ENCODE data around the gene XRCC3. TPM values are rescaled to one million over a fixed set of nuclear protein-coding genes. Genes with fewer than 3 reads are reported as not detected.

Gene XRCC3
- 10.1 and 11.7 TPM in 2 replicates for polyA plus RNA-seq (2013)

GRCh38 chr14:103715052-103716000 is at the start of gene XRCC3, which contains the start of gene ZFYVE21:
XRCC3 (minus strand) TSS chr14:103715451; CDS start chr14:103711087, 4,364 bp downstream.
ZFYVE21 (plus strand) TSS chr14:103715810; CDS start chr14:103715842, 32 bp downstream.
- no CpG with 5 or more reads among the region's 121 CpGs for WGBS (ENCODE audit: extremely low coverage, insufficient coverage, insufficient read length)
- H3K14ac ChIP-seq (ENCODE audit: low read length): peak within 1 kb of the TSS; percentile 85

GRCh38 chr14:103763730-103764488 is 48.7 kb upstream of the XRCC3 start:
- Histone ChIP-seq H2AK5ac (ENCODE audit: low read length) (no peak overlapping the region), H4K8ac (ENCODE audit: low read depth, low read length) (no peak overlapping the region), H3K4me3 (ENCODE audit: low read depth, low read length) (no peak overlapping the region), H3K79me1 (ENCODE audit: low read length) (no peaks in the 10 kb centered on the region), H3K79me2 (ENCODE audit: control insufficient read depth, insufficient read depth, low read length, poor library complexity) (no peaks in the 10 kb centered on the region), H3K4me2 (ENCODE audit: low read length) (no peak overlapping the region), H3K23ac (ENCODE audit: low read length) (no peak overlapping the region), H2BK5ac (ENCODE audit: low read depth, low read length, poor library complexity) (no peak overlapping the region), H3K18ac (ENCODE audit: low read length) (no peak overlapping the region), H3K27ac (ENCODE audit: low read depth, low read length) (no peak overlapping the region), H3K27me3 (ENCODE audit: insufficient read depth, low read length) (no peaks in the 10 kb centered on the region), H4K91ac (ENCODE audit: low read depth, low read length) (no peak overlapping the region), H2AFZ (ENCODE audit: insufficient read depth, low read length, poor library complexity) (no peak overlapping the region), H3K4ac (ENCODE audit: low read depth, low read length) (no peak overlapping the region), H2BK120ac (ENCODE audit: insufficient read depth, low read length, poor library complexity) (no peak overlapping the region), H4K12ac (ENCODE audit: low read depth, low read length) (no peak overlapping the region), H3K9ac (ENCODE audit: low read length) (no peak overlapping the region), H3K36me3 (ENCODE audit: control insufficient read depth in 1 of 2, insufficient read depth in 2 of 2, low read length in 2 of 2) (no peaks in the 10 kb centered on the region), H2BK12ac (ENCODE audit: low read length) (no peak overlapping the region), H3K4me1 (ENCODE audit: control insufficient read depth in 1 of 2, insufficient read depth in 2 of 2, low read length in 2 of 2) (no peaks in the 10 kb centered on the region), H3K14ac (ENCODE audit: low read length) (no peak overlapping the region), H3K9me3 (ENCODE audit: insufficient read depth, low read depth, low read length) (peaks cover 2% of the 10 kb centered on the region)
- DNase-seq: no peak
- no CpG with 5 or more reads among the region's 5 CpGs for WGBS (ENCODE audit: extremely low coverage, insufficient coverage, insufficient read length)

More at GRCh38 chr14:103715052-103716000, at the start of gene XRCC3, which contains the start of gene ZFYVE21:
- Histone ChIP-seq H3K9ac (ENCODE audit: low read length) (peak within 1 kb of the TSS; percentile 80), H3K4me3 (ENCODE audit: low read depth, low read length) (peak within 1 kb of the TSS; percentile 97), H4K12ac (ENCODE audit: low read depth, low read length) (peak within 1 kb of the TSS; percentile 87), H3K4me1 (ENCODE audit: control insufficient read depth in 1 of 2, insufficient read depth in 2 of 2, low read length in 2 of 2) (peaks cover 7 to 18% of the 10 kb centered on the region in 2 experiments), H3K27me3 (ENCODE audit: insufficient read depth, low read length) (no peaks in the 10 kb centered on the region), H3K23ac (ENCODE audit: low read length) (no peak within 1 kb of the TSS), H4K91ac (ENCODE audit: low read depth, low read length) (peak within 1 kb of the TSS; percentile 85), H3K36me3 (ENCODE audit: control insufficient read depth in 1 of 2, insufficient read depth in 2 of 2, low read length in 2 of 2) (peaks cover 5 to 7% of the 10 kb centered on the region in 2 experiments), H2AFZ (ENCODE audit: insufficient read depth, low read length, poor library complexity) (peak within 1 kb of the TSS; percentile 84), H3K9me3 (ENCODE audit: insufficient read depth, low read depth, low read length) (no peaks in the 10 kb centered on the region), H3K18ac (ENCODE audit: low read length) (peak within 1 kb of the TSS; percentile 78), H3K4ac (ENCODE audit: low read depth, low read length) (peak within 1 kb of the TSS; percentile 73), H2BK5ac (ENCODE audit: low read depth, low read length, poor library complexity) (peak within 1 kb of the TSS; percentile 67), H2AK5ac (ENCODE audit: low read length) (peak within 1 kb of the TSS; percentile 65), H3K79me1 (ENCODE audit: low read length) (peaks cover 5% of the 10 kb centered on the region), H2BK12ac (ENCODE audit: low read length) (no peak within 1 kb of the TSS), H3K79me2 (ENCODE audit: control insufficient read depth, insufficient read depth, low read length, poor library complexity) (peaks cover 14% of the 10 kb centered on the region), H3K27ac (ENCODE audit: low read depth, low read length) (peak within 1 kb of the TSS; percentile 15), H3K4me2 (ENCODE audit: low read length) (peak within 1 kb of the TSS; percentile 92), H2BK120ac (ENCODE audit: insufficient read depth, low read length, poor library complexity) (peak within 1 kb of the TSS; percentile 75), H4K8ac (ENCODE audit: low read depth, low read length) (peak within 1 kb of the TSS; percentile 83)
- peak; percentile 100 for DNase-seq

DNA sequence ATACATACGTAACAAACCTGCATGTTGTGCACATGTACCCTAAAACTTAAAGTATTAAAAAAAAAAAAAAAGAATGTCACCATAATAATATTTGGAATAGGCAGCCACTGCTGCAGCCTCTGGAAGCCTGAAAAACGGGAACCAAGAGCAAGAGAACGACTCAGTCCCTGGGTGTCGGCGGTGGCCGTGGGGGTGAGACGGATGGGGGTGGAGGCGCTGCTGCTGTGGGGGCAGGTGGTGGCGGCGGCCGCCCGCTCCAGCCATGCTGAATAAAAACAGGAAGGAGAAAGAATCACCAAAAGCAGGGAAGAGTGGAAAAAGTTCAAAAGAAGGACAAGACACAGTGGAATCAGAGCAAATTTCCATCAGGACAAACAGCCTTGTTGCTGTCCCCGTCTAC is 47.3 kb upstream of the XRCC3 start:
- H3K23ac ChIP-seq (ENCODE audit: low read length): no peak overlapping the region
- H2AK5ac ChIP-seq (ENCODE audit: low read length): no peak overlapping the region

DNA sequence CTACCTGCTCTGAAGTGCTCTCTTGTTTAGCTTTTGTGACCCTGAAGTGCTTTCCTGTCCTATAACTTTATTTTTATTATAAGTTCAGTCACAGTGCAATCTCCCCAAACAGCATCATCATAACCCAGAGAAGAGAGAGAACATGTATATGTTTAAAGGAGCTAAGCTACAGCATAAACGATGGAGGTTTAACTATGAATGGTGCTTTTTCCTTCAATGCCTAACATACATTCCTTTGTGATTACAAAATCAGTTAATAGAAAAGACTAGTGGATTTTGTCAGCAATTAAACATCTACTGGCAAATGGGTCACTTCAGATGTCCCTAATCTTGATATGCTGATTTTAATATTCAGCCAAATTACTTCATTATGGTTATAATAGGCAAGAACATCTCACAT is 46.8 kb upstream of the XRCC3 start:
- Histone ChIP-seq H2BK12ac (ENCODE audit: low read length) (no peak overlapping the region), H3K9ac (ENCODE audit: low read length) (no peak overlapping the region), H3K79me1 (ENCODE audit: low read length) (no peaks in the 10 kb centered on the region), H4K8ac (ENCODE audit: low read depth, low read length) (no peak overlapping the region), H3K23ac (ENCODE audit: low read length) (no peak overlapping the region), H2AK5ac (ENCODE audit: low read length) (no peak overlapping the region), H3K9me3 (ENCODE audit: insufficient read depth, low read depth, low read length) (peaks cover 2% of the 10 kb centered on the region), H3K4me2 (ENCODE audit: low read length) (no peak overlapping the region), H2AFZ (ENCODE audit: insufficient read depth, low read length, poor library complexity) (no peak overlapping the region), H3K79me2 (ENCODE audit: control insufficient read depth, insufficient read depth, low read length, poor library complexity) (no peaks in the 10 kb centered on the region), H3K18ac (ENCODE audit: low read length) (no peak overlapping the region), H4K91ac (ENCODE audit: low read depth, low read length) (no peak overlapping the region), H3K14ac (ENCODE audit: low read length) (no peak overlapping the region), H3K4me3 (ENCODE audit: low read depth, low read length) (no peak overlapping the region), H3K36me3 (ENCODE audit: control insufficient read depth in 1 of 2, insufficient read depth in 2 of 2, low read length in 2 of 2) (no peaks in the 10 kb centered on the region), H3K27ac (ENCODE audit: low read depth, low read length) (no peak overlapping the region), H2BK120ac (ENCODE audit: insufficient read depth, low read length, poor library complexity) (no peak overlapping the region), H3K4me1 (ENCODE audit: control insufficient read depth in 1 of 2, insufficient read depth in 2 of 2, low read length in 2 of 2) (no peaks in the 10 kb centered on the region), H3K4ac (ENCODE audit: low read depth, low read length) (no peak overlapping the region), H4K12ac (ENCODE audit: low read depth, low read length) (no peak overlapping the region), H3K27me3 (ENCODE audit: insufficient read depth, low read length) (no peaks in the 10 kb centered on the region), H2BK5ac (ENCODE audit: low read depth, low read length, poor library complexity) (no peak overlapping the region)
- no CpG with 5 or more reads among the region's 1 CpG for WGBS (ENCODE audit: extremely low coverage, insufficient coverage, insufficient read length)
- DNase-seq: no peak

More for the DNA sequence above, 47.3 kb upstream of the XRCC3 start:
- H3K4me2 ChIP-seq (ENCODE audit: low read length): no peak overlapping the region
- peaks cover 2% of the 10 kb centered on the region for H3K9me3 ChIP-seq (ENCODE audit: insufficient read depth, low read depth, low read length)
- no peak for DNase-seq
- H3K4ac ChIP-seq (ENCODE audit: low read depth, low read length): no peak overlapping the region
- no peak overlapping the region for H3K18ac ChIP-seq (ENCODE audit: low read length)
- no peak overlapping the region for H3K9ac ChIP-seq (ENCODE audit: low read length)
- no peak overlapping the region for H3K14ac ChIP-seq (ENCODE audit: low read length)
- H3K4me1 ChIP-seq (ENCODE audit: control insufficient read depth in 1 of 2, insufficient read depth in 2 of 2, low read length in 2 of 2): no peaks in the 10 kb centered on the region
- no peak overlapping the region for H4K91ac ChIP-seq (ENCODE audit: low read depth, low read length)
- H4K12ac ChIP-seq (ENCODE audit: low read depth, low read length): no peak overlapping the region
- no peaks in the 10 kb centered on the region for H3K79me1 ChIP-seq (ENCODE audit: low read length)
- no peaks in the 10 kb centered on the region for H3K79me2 ChIP-seq (ENCODE audit: control insufficient read depth, insufficient read depth, low read length, poor library complexity)
- H3K27me3 ChIP-seq (ENCODE audit: insufficient read depth, low read length): no peaks in the 10 kb centered on the region
- H4K8ac ChIP-seq (ENCODE audit: low read depth, low read length): no peak overlapping the region
- no peak overlapping the region for H2BK5ac ChIP-seq (ENCODE audit: low read depth, low read length, poor library complexity)
- H2BK120ac ChIP-seq (ENCODE audit: insufficient read depth, low read length, poor library complexity): no peak overlapping the region
- H3K4me3 ChIP-seq (ENCODE audit: low read depth, low read length): no peak overlapping the region
- H3K27ac ChIP-seq (ENCODE audit: low read depth, low read length): no peak overlapping the region
- H2AFZ ChIP-seq (ENCODE audit: insufficient read depth, low read length, poor library complexity): no peak overlapping the region
- WGBS (ENCODE audit: extremely low coverage, insufficient coverage, insufficient read length): no CpG with 5 or more reads among the region's 13 CpGs
- H3K36me3 ChIP-seq (ENCODE audit: control insufficient read depth in 1 of 2, insufficient read depth in 2 of 2, low read length in 2 of 2): no peaks in the 10 kb centered on the region
- no peak overlapping the region for H2BK12ac ChIP-seq (ENCODE audit: low read length)
